ENCODE measurements around the gene GNAI2.
"Not testable (repeated sequence)": the region's sequence is repeated elsewhere in the genome, so short reads cannot be mapped to it uniquely, and the experiment has no call there.

The GNAI2 gene

DNA sequence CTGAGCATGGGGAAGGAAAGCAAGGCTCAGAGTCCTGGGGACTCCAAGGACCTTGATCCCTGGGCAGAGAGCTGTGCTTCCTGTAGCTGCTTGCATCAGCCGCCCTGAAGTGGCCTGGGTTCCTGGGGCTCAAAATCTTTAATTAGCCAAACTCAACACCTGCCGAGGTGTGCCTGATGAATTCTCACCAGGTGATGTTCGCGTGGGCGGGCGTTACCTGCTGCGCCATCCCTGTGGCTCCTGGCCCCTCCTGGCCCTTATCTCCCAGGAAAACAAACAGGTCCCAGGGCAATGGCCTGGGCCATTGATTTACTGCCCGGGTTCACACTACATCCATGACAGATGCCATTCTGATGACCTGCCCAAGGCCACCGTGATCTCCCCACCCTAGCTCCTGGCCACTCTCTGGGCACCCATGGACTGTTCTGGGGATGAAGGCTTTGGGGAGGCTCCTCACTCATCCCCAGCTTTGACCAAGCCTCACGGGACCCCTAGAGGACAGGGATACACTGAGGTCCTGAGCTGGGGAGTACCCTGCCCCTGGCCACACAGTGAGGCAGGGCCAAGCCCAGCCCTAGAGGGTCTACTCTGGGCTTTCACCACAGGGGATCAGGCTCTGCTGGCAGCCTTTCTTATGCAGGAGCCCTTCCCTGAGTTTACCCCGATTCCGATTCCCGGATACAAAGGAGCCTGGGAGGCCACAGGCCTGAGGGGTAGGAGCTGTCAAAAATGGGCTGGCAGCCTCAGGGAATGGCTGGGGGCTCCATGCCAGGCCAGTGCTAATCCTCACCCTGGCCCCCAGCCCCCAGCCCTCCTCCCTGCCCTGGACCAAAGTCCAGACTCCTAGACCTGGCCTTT, 25.3 kb upstream of the GNAI2 start:
- H3K4me3 ChIP-seq (ENCODE audit: control insufficient read depth, low read depth, low read length) = no peak overlapping the region
- no peak for TF ChIP-seq CTCF (IDR thresholded peaks at IDR 0.05; ENCODE audit: control insufficient read depth, insufficient read depth, low read depth, low read length, missing control alignments)
- DNase-seq (ENCODE audit: low read depth) = no peak

DNA sequence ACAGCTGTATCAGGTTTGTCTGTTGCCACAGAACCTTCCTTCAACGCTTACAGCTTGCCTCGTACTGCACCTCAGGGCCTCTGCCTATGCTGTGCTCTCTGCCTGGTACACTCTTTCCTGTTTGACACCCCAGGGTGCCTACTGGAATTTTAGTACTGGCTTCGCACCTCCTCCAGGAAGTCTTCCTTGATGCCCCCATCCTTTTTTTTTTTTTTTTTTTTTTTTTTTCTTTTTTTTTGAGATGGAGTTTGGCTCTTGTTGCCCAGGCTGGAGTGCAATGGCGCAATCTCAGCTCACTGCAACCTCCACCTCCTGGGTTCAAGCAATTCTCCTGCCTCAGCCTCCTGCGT, 24.7 kb upstream of the GNAI2 start:
- not testable (repeated sequence) for DNase-seq (ENCODE audit: low read depth); H3K4me3 ChIP-seq (ENCODE audit: control insufficient read depth, low read depth, low read length)

DNA sequence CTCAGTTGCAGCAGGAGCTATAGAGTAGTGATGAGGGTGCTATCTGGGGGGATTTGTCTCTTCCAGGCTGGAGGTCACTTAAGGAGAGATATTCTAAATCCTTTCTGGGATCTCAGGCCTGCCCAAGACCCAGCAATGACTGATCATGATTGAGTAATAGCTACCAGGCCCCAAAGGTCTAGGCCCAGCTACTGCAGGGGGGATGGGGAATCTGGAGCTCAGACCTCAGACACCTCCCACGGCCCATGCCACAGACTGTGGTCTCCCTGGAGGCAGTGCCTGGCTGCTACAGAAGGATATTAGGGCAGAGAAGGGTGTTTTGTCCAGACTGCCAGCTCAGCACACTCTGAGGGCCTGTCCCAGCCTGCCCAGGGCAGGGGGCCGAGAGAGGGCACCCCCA, 24.1 kb upstream of the GNAI2 start:
- TF ChIP-seq CTCF (IDR thresholded peaks at IDR 0.05; ENCODE audit: control insufficient read depth, insufficient read depth, low read depth, low read length, missing control alignments) = no peak
- H3K4me3 ChIP-seq (ENCODE audit: control insufficient read depth, low read depth, low read length) = no peak overlapping the region
- DNase-seq (ENCODE audit: low read depth) = peak; percentile 33

DNA sequence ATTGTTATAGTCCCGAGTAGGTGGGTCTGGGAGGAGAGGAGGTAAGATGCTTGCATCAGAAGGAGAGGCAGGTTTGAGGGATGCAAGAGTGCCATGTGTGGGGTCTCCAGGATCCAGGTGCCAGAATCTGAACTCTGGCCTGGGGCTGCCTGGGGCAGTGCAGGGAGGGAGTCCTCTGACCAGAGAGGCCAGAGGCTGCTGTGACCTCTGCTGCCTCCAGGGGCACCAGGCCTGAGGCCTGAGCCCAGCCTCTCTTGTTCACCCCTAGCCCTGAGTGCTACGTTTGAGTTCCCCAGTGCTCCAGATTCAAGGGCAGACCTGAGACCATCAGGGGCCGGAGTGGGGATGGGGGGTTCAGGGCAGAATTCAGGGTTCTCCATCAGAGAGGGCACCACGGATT, 23.5 kb upstream of the GNAI2 start:
- no peak overlapping the region for H3K4me3 ChIP-seq (ENCODE audit: control insufficient read depth, low read depth, low read length)
- no peak for TF ChIP-seq CTCF (IDR thresholded peaks at IDR 0.05; ENCODE audit: control insufficient read depth, insufficient read depth, low read depth, low read length, missing control alignments)
- DNase-seq (ENCODE audit: low read depth) = no peak

GRCh38 chr3:50212971-50213370, 23.0 kb upstream of the GNAI2 start:
- TF ChIP-seq CTCF (IDR thresholded peaks at IDR 0.05; ENCODE audit: control insufficient read depth, insufficient read depth, low read depth, low read length, missing control alignments) = no peak
- no peak overlapping the region for H3K4me3 ChIP-seq (ENCODE audit: control insufficient read depth, low read depth, low read length)
- DNase-seq (ENCODE audit: low read depth) = no peak

- no peak overlapping the region for H3K4me3 ChIP-seq (ENCODE audit: control insufficient read depth, low read depth, low read length)
- TF ChIP-seq CTCF (IDR thresholded peaks at IDR 0.05; ENCODE audit: control insufficient read depth, insufficient read depth, low read depth, low read length, missing control alignments) = no peak
Measured at GRCh38 chr3:50213373-50213772, 22.6 kb upstream of the GNAI2 start.

GRCh38 chr3:50214824-50215223, 21.2 kb upstream of the GNAI2 start:
- no peak overlapping the region for H3K4me3 ChIP-seq (ENCODE audit: control insufficient read depth, low read depth, low read length)
- TF ChIP-seq CTCF (IDR thresholded peaks at IDR 0.05; ENCODE audit: control insufficient read depth, insufficient read depth, low read depth, low read length, missing control alignments) = no peak
- no peak for DNase-seq (ENCODE audit: low read depth)

More at GRCh38 chr3:50213373-50213772, 22.6 kb upstream of the GNAI2 start:
- no peak for DNase-seq (ENCODE audit: low read depth)
